ENCODE results near the gene DKKL1.

DNA sequence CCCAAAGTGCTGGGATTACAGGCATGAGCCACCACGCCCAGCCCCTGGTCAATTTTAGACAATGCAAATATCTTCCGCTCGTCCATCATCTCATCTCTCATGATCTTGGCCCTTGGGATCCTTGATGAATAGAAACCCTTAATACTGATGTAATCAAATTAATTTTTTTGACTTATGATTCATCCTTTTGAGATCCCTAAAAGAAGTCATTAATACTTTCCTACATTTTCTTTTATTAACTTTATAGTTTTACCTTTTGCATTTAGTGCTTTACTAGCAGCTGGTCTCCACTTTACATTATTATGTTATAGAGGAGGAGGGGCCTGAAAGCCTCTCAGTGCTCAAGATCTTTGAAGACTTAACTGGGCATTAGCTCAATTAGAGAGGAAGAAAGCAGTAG is 16.7 kb downstream of the DKKL1 start:
- TF ChIP-seq, protein P1, sequence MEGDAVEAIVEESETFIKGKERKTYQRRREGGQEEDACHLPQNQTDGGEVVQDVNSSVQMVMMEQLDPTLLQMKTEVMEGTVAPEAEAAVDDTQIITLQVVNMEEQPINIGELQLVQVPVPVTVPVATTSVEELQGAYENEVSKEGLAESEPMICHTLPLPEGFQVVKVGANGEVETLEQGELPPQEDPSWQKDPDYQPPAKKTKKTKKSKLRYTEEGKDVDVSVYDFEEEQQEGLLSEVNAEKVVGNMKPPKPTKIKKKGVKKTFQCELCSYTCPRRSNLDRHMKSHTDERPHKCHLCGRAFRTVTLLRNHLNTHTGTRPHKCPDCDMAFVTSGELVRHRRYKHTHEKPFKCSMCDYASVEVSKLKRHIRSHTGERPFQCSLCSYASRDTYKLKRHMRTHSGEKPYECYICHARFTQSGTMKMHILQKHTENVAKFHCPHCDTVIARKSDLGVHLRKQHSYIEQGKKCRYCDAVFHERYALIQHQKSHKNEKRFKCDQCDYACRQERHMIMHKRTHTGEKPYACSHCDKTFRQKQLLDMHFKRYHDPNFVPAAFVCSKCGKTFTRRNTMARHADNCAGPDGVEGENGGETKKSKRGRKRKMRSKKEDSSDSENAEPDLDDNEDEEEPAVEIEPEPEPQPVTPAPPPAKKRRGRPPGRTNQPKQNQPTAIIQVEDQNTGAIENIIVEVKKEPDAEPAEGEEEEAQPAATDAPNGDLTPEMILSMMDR (IDR thresholded peaks at IDR 0.05; ENCODE audit: poor library complexity): no peak
- TF ChIP-seq EZH2phosphoT487 (IDR thresholded peaks at IDR 0.05; ENCODE audit: low read depth, severe bottlenecking, unreplicated experiment): no peak
